LNCAP (cell line): ENCODE measurements around the gene NDST4.

Experiments used
- CTCF ChIP-seq: fragments of 450-650 bp; IDR thresholded peaks from 2 replicates; pipeline ENCODE4 v1.5.1; 2017; ENCODE audit warnings: mild to moderate bottlenecking

Gene NDST4

GRCh38 chr4:115108850-115109249, 4.6 kb downstream of the NDST4 start:
- no peak for TF ChIP-seq CTCF

- TF ChIP-seq CTCF, result no peak
Observed at GRCh38 chr4:115107411-115107810, 6.0 kb downstream of the NDST4 start.

- TF ChIP-seq CTCF, result no peak
Observed at GRCh38 chr4:115101675-115102074, 11.7 kb downstream of the NDST4 start.

GRCh38 chr4:115090483-115091075, 22.8 kb downstream of the NDST4 start:
- peak; percentile 54 for TF ChIP-seq CTCF

DNA sequence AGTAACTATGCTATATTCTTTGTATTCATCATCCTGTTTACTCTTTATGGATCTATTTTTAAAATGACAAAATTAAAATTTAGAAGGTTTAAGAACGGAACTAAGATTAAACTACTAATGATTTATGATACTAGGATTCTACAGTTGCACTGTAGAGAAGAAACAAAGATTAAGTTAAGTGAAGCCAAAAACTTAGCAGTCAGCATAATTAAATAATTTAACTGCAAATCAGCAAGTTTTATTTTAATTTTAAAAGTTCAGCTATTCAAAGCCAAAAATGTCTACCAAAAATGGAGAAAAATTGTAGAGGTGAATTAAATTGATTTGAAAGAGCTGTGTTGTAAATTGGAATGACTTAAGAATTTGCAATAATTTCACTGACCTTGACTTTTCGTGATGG, 30.8 kb downstream of the NDST4 start:
- no peak for TF ChIP-seq CTCF

DNA sequence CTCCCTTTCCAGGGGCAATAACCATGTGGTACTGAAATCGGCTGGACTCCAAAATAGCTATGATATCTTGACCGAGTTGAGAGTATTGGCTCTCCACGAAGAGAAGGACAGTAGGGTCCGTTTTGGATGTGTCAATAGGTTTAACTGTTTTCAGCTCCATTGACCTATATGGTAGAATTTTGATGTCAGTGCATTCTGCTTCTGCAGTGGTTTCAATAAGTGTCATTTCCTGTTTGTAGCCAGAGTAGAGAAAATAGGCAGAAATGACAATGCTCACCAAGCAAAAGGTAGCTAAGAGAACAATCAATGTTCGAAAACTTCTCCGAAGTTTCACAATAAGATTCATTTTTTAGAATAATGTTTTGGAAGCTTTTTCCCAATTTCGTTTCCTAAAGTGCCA, 36.7 kb downstream of the NDST4 start:
- no peak for TF ChIP-seq CTCF

DNA sequence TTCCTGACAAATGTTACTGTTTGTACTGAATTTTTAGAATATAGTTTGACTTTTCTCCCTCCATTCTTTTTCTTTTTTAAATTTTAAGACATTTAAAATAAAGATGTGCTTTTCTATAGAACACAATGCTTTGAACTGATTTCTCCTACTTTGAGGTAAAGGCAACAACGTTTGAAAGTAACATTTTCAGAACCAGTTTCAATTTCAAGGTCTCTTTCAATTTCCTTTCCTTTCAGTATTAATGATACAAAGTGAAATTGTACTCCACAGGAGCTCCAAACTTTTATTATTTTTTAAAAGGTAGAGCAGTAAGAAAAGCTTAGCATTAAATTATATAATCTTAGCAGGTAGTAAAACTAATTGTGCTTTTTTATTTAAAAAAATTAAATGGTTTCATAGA, 54.9 kb downstream of the NDST4 start:
- no peak for TF ChIP-seq CTCF

GRCh38 chr4:115054836-115055235, 58.6 kb downstream of the NDST4 start:
- peak; percentile 48; the same call in 1 of the 2 replicates for TF ChIP-seq CTCF
